Amygdala (tissue), 56 donors: Measurements from ENCODE around the gene LRP10.
"Not testable (repeated sequence)": the region's sequence is repeated elsewhere in the genome, so short reads cannot be mapped to it uniquely, and the experiment has no call there.

Experiments
- DNase-seq, 56 donors: peaks; one replicate each; lab custom pipeline; 2025; lab: John Stamatoyannopoulos, UW

Gene LRP10, protein sequence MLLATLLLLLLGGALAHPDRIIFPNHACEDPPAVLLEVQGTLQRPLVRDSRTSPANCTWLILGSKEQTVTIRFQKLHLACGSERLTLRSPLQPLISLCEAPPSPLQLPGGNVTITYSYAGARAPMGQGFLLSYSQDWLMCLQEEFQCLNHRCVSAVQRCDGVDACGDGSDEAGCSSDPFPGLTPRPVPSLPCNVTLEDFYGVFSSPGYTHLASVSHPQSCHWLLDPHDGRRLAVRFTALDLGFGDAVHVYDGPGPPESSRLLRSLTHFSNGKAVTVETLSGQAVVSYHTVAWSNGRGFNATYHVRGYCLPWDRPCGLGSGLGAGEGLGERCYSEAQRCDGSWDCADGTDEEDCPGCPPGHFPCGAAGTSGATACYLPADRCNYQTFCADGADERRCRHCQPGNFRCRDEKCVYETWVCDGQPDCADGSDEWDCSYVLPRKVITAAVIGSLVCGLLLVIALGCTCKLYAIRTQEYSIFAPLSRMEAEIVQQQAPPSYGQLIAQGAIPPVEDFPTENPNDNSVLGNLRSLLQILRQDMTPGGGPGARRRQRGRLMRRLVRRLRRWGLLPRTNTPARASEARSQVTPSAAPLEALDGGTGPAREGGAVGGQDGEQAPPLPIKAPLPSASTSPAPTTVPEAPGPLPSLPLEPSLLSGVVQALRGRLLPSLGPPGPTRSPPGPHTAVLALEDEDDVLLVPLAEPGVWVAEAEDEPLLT

DNA sequence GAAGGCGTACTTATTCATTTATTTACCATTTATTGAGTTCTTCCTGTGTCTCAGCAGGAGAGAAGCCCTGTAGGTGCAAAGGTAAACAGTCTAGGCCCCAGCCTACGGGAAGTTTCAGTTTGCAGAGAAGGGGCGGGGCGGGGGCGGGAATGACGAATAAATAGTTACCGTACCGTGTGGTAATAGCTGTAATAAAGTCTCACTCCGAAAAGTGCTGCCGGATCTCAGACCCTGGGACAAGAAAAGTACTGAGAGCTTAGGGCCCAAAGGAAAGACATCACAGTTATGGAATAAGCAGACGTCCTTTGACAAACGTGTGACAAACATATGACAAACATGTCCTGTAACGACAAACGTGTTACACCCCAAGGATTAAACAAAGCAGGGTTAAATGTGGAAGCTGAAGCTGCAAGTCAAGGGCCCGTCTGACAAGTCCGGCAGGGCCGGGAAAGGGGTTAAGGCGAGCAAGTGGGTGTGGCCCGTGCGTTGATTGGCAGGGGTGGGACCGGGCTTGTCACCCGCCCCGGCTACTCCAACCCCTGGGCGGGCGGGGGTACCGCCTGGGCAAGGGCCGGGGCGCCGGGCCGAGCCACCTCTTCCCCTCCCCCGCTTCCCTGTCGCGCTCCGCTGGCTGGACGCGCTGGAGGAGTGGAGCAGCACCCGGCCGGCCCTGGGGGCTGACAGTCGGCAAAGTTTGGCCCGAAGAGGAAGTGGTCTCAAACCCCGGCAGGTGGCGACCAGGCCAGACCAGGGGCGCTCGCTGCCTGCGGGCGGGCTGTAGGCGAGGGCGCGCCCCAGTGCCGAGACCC lies at the start of gene LRP10:
Gene LRP10 (plus strand): TSS at position 517 of the 809 bp plus-strand sequence. CDS start 564 bp downstream, outside the sequence.
- DNase-seq: peak in 55 of 56 donors; percentile 31 to 94 (median 81)

DNA sequence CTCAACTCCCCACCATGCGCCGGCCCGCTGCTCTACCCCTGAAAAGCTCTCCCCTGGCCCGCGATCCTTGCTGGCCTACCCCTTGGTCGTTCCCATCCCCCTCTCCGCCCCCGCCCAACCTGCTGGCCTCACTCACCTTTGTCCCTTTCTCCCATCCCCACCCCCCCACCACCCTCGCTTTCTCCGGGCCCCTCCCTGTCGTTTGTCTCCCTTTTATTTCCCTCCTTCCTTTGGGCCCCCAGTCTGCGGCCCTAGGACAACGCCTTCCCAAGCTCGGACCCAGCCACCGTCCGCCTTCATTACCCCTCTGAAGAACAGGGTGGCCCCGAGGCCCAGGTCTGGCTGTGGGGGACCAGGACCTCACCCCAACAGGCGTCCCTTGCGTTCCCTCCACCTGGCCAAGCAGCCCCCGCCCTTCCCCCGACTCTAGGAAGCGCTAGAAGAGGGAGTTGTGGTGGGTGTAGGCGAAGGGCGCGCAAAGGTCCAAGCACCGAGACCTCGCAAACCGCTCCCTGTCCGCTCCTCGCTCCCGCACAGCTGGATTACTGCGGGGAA lies 49.4 kb upstream of the LRP10 start:
- no peak for DNase-seq

DNA sequence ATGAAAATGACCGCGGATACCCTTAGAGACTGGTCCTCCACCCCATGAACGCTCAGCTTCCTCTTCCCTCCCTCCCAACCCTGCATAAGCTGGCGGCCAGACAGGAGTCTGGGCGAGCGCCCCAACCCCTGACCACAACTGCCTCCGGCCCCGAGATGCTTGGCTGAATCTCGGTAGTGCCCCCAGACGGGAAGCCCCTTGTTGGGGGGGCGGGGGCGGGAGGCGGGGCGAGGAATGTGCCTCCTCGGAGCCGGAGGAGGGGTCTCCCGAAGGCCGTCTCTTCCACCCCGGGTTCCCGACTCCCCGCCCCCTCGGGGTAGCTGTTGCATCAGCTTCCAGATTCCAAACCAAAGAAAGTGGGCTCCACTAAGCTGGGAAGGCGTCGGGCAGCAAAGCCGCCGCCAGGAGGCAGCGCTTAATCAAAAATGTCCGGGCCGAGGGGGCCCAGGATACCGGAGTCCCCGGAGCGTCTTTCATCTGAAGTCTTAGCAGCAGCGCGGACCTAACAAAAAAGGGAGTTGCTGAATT lies 48.9 kb upstream of the LRP10 start:
- DNase-seq: peak in 44 of 56 donors; percentile 7 to 76 (median 51)

DNA sequence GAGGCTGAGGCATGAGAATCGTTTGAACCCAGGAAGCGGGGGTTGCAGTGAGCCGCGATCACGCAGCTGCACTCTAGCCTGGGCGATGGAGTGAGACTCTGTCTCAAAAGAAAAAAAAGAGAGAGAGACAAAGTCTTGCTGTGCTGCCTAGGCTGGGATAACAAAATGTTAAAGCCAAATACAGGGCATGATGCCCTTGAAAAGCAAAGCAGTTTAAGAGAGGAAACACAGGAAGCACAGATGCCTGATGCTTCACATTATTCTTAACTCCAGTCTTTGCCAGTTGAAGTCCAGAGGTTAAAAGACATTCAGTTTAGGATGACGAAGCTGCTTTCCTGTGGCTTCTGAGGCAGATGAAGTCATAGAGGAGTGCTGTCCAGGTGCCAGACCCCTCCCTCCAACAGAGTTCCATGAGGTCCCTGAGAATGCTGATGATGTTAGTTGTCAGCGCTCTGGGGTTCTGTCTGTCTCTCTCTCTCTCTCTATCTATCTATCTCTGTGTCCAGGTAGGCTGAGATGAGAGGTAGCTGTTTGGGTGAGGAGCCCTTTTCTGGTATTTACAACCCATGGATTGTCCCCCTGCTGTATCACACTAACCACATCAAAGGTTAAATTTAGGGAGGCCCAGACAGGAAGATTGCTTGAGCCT lies 46.7 kb upstream of the LRP10 start:
- DNase-seq: no peak

DNA sequence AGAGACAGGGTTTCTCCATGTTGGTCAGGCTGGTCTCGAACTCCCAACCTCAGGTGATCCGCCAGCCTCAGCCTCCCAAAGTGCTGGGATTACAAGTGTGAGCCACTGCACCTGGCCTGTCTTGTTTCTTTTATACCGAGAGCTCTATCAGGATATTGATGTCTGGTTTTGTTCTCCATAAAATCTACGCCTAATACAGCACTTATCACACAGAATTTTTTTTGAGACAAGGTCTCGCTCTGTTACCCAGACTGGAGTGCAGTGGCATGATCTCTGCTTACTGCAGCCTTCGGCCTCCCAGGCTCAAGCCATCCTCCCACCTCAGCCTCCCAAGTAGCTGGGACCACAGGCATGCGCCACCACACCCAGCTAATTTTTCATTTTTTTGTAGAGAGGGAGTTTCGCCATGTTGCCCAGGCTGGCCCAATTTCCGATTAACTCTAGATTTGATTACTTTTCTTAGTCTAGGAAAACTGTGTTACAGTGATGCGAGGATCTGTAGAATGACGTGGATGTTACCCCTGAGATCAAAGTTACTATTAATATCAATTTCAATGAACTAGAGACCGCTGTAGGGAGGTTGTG lies 42.4 kb upstream of the LRP10 start:
- DNase-seq: not testable (repeated sequence)

DNA sequence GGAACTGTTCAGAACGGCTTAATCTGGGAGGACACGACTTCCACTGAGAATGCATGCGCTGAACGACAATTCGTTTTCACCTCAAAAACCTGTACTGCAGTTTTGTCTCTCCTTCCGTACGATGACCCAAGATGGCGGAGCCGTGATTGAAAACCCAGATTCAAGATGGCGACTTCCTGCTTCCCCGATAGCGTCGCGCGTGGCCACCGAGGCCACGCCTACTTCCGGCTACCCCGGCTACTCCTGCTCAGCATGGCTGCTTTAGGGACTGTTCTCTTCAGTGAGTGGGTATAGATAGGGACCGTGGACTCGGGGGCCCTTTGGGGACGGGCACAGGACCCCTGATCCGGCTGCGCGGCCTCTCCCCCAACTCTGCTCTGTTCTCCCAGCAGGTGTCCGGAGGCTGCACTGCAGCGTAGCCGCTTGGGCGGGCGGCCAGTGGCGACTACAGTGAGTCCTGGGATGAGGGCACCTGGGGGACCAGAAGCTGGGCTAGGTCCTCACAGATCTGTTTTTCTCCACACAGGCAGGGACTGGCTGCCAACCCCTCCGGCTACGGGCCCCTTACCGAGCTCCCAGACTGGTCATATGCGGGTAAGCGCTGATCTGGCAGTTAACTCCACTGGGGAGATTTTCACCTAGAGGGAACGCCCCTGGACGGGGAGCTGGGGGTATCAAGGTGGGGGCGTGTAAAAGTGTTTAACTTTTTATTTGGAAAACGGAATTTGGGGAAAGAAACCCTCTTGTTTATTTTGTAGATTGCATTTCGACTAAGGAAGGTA lies 41.7 kb upstream of the LRP10 start, which contains the start of gene MRPL52:
Gene MRPL52 (plus strand): TSS at position 227 of the 782 bp plus-strand sequence. CDS start 26 bp downstream, at position 253.
- DNase-seq: peak in 54 of 56 donors; percentile 34 to 93 (median 84)

DNA sequence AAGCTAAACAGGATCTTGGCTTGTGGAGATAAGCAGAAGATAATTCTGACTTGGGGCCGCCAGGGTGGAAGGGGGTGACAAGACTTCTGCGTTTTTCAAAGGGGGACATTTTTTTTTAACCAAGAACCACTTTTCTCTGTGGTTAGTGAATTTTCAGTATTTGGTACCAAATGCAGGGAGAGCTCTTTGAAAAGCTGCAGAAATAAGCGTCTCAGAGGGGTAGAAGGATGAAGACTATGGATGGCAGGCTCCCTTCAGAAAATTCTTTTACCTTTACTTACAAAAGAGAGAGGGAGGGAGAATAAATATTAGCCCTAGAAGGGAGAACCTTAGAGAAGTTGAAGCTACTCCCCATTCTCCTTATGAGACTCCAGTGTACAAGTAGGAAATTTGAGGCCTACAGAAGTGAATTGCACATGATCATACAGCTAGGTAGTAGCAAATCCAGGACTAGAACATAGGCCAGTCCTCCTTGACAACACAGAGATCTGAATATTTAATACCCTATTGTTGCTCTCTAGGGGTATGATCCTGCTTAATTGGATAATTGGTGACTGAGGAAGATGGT lies 41.0 kb upstream of the LRP10 start:
- no peak for DNase-seq

DNA sequence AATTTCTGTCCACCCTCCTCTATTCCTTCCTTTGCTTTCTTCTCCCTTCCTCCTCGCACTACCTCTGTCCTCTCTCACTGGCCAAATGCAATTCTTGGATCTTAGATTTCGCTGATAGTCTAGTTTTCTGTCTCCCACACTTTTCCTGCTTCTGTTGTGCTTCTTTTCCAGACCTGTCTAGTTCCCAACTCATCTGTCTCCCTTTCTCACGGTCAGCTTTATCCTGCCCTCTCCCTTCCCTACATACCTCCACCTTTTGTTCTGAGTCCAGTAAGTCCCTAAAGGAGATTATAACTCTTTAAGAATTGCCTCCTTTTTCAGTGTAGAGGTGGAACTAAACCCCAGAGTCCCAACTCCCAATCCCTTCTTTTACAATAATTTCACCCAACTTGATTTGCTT lies 36.0 kb upstream of the LRP10 start:
- DNase-seq: no peak

DNA sequence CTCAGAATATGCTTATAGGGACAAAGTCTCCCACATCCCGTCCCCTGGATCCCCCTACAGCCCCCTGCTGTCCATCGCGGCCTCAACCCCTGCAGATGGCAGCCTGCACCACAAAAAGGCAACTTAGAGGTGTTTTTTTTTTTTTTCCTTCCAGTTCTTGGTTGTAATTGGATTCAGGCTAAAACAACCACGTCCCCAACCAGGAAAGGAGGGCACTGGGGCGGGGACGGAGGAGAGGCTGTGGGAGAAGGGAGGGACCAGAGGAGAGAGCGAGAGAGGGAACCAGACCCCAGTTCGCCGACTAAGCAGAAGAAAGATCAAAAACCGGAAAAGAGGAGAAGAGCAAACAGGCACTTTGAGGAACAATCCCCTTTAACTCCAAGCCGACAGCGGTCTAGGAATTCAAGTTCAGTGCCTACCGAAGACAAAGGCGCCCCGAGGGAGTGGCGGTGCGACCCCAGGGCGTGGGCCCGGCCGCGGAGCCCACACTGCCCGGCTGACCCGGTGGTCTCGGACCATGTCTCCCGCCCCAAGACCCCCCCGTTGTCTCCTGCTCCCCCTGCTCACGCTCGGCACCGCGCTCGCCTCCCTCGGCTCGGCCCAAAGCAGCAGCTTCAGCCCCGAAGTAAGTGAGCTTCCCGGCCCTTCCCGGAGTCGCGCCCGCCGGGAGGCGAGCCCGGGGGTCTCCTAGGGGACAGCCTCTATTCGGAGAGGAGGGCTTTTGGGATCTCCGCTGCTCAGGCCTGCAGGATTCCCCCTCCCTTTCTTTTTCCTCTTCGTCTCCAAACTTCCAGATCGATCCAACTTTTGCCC lies 35.0 kb upstream of the LRP10 start, which contains the start of gene MMP14:
Gene MMP14 (plus strand): TSS at position 285 of the 813 bp plus-strand sequence. CDS start 233 bp downstream, at position 518.
- peak in 3 of 56 donors; percentile 16 to 24 (median 18) for DNase-seq

DNA sequence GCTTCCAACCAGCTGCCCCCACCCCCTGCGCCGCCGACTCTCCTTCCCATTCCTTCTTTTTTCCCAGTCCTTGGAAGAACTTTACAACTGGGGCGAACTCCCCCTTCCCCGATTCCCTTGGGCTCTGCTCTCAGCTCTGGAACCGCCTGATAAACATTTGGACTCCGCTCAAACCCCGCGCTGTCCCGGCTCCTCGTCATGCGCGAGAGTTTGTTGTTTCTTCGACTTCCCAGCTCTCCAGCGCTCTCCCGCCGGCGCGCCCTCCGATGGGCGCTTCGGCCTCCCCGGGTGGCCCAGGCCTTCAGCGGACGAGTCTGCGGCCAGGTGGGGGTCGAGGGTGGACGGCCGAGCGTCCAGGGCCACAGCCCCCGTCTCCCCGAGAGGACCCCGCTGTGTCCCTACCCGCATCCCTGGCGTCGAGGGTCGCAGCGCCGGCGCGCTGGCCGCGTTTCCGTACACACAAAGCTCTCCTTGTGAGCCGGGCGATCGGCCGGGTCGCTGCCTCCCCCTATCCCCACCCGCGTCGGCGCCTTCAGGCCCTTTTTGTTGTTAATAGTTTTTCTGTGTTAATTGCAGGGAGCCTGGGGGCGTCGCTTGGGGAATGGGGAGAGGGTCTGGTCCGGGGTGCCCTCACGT lies 34.3 kb upstream of the LRP10 start:
- peak in 8 of 56 donors; percentile 17 to 53 (median 36) for DNase-seq

DNA sequence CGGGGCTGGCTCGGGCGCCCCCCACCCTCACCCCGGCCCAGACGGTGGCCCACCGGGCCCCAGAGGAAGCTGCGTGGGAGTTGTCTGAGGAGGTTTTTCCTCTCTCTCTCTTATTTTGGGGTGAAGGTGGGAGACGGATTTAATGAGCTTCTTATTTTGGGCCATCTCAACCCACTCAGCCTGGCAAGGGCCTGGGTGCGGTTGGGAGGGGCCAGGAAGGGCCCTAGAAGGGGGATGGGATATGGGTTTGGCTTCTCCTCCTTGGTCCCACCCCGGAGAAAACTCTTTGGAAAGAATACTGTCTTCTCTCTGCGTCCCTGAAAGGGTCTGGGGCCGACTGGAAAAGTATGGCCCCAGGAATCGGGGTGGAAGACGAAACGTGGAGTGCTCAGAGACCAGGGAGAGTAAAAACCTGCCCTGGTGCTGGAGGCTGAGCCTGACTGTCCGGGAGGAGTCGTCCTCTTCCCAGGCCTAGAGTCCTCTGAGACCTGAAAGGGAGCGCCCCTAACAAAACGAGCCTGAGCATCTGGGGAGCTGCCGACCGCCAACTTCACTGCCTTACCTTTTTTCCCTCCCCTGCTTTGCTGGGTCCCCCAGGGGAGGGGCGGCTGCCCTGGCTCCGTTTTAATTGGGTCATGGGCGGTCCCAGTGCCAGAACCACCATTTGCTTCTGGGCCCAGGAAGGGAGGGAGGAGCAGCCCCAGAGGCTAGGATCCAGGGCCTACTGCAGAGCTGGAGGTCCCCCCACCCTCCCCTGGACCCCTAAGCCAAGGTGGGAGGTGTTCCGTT lies 33.6 kb upstream of the LRP10 start:
- DNase-seq: peak in 1 of 56 donors; percentile 19

DNA sequence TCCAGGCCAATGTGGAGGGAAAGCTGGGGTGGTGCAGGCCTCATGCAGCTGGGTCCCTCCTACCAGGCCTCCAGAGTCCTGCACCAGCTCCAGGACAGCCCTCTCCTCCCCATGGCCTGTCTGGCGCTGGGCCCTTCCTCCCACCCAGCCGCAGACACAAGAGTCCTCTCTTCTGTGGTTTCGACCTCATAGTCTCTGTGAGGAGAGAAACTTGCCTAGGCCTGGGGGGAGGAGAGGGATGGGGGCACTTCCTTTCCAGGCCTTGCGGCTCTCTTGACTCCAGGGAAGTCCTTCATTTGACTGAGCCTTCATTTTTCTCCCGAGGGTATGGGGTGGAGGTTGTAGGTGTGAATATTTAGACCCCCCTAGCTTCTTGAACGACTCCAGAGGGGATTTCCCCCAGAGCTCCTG lies 32.9 kb upstream of the LRP10 start:
- DNase-seq: peak in 2 of 56 donors; percentile 5 to 19

DNA sequence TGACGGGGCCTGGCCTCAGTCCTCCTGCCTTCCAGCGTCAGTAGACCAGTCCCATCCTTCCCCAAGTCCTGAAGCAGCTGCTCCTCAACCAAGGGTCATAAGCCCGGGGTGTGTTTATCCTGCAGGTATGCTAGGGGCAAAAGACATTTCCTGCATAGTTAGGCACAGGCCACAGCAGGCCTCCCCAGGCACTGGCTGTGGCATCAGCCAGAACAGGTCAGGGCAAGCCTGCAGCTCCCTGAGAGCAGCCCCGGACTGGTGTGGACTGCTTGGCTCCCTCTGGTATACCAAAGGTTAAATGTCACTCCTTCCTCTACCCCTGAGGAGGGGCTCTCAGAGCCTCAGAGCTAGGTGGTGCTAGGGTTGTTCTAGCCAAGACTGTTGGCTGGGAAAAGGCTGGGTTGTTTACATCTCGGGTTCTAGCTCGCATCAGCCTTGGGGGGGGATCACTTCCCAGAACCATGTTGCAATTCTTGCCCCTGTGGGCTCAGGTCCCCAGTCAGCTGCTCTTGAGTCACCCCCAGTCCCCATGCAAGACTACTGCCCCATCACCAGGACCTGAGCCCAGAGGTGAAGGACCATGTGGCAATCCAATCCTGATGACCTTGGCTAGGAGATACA lies 32.3 kb upstream of the LRP10 start:
- DNase-seq: no peak

DNA sequence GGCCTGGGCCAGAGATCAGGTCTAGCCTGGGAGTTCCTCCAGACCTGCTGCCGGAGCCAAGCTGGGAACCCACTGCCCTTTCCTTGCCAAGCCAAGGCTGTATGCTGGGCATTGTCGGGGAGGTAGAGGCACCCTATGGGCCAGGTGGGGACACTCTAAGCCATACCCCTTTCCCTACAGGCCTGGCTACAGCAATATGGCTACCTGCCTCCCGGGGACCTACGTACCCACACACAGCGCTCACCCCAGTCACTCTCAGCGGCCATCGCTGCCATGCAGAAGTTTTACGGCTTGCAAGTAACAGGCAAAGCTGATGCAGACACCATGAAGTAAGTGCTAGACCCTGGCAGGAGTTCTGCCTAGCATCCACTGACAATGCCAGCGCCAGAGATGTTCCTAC lies 30.2 kb upstream of the LRP10 start:
- DNase-seq: no peak

DNA sequence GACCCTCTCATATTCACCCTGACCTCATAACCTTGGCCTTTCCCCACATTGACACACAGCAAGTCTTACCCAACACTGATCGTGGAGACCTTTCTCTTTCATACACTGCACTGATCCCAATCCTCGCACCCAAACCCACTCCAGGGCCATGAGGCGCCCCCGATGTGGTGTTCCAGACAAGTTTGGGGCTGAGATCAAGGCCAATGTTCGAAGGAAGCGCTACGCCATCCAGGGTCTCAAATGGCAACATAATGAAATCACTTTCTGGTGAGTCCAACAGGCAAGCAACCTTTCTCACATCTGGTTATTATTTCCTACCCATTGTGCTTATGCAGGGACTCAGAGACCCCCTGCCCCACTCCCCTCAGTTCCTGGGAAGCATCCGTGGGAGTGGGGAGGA lies 29.8 kb upstream of the LRP10 start:
- no peak for DNase-seq
